Measurements from ENCODE around the gene LSM14B.

DNA sequence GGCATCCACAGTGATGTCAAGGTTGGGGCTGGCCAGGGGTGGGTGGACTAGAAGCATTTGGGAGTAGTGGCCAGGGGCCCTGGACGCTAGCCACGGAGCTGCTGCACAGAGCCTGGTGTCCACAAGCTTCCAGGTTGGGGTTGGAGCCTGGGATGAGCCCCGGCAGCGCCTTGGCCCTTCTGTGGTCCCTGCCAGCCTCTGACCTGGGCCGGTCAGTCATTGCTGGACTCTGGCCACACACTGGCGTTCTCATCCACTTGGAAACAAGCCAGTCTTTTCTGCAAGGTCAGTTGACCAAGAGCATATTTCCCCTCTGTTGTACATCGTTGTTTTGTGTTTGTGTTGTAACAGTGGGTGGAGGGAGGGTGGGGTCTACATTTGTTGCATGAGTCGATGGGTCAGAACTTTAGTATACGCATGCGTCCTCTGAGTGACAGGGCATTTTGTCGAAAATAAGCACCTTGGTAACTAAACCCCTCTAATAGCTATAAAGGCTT is 12.5 kb downstream of the LSM14B start:
- TF ChIP-seq, protein P1, sequence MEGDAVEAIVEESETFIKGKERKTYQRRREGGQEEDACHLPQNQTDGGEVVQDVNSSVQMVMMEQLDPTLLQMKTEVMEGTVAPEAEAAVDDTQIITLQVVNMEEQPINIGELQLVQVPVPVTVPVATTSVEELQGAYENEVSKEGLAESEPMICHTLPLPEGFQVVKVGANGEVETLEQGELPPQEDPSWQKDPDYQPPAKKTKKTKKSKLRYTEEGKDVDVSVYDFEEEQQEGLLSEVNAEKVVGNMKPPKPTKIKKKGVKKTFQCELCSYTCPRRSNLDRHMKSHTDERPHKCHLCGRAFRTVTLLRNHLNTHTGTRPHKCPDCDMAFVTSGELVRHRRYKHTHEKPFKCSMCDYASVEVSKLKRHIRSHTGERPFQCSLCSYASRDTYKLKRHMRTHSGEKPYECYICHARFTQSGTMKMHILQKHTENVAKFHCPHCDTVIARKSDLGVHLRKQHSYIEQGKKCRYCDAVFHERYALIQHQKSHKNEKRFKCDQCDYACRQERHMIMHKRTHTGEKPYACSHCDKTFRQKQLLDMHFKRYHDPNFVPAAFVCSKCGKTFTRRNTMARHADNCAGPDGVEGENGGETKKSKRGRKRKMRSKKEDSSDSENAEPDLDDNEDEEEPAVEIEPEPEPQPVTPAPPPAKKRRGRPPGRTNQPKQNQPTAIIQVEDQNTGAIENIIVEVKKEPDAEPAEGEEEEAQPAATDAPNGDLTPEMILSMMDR (IDR thresholded peaks at IDR 0.05; ENCODE audit: insufficient read depth, low read length), result no peak
- TF ChIP-seq POLR2AphosphoS5 (IDR thresholded peaks at IDR 0.05; ENCODE audit: low read depth), result no peak; the same call in 1 of the 2 replicates
- no peak for TF ChIP-seq REST (IDR thresholded peaks at IDR 0.05; ENCODE audit: insufficient replicate concordance, low read depth)
